Peyer's patch (tissue), 4 donors: Measurements from ENCODE around the gene LMNTD1.

Experiments used
- CTCF ChIP-seq, 6 experiments: fragments of 450-650 bp in 4 of 6; fragments of 200-600 bp in 2 of 6; sonication (generic) in 1 of 6; IDR thresholded peaks; one replicate each; pipeline ENCODE4 v1.5.1; 2017 to 2019; ENCODE audit warnings: antibody characterized with exemption in 6 of 6, mild to moderate bottlenecking in 3 of 6, moderate library complexity in 1 of 6
- POLR2A ChIP-seq, 2 donors: fragments of 450-650 bp; IDR thresholded peaks; one replicate each; pipeline ENCODE4 v1.5.1; 2017; ENCODE audit warnings: antibody characterized with exemption in 2 of 2, mild to moderate bottlenecking in 2 of 2, moderate library complexity in 2 of 2

GRCh38 chr12:25482625-25483024 lies 70.5 kb downstream of the LMNTD1 start:
- TF ChIP-seq CTCF (IDR thresholded peaks at IDR 0.05): no peak
- no peak for TF ChIP-seq POLR2A (IDR thresholded peaks at IDR 0.05)
